Stimulated activated CD8-positive, alpha-beta memory T cell treated with anti-CD3 and anti-CD28 coated beads, Interleukin-15, amount 100 ng/mL, for 4 hours (primary cell): ENCODE data around the gene SOX12.

Source experiments
- DNase-seq, 2 donors: peaks; one replicate each; pipeline ENCODE4 v3.0.0-alpha.2; 2020; ENCODE audit warnings: low read depth in 2 of 2

Gene SOX12

DNA sequence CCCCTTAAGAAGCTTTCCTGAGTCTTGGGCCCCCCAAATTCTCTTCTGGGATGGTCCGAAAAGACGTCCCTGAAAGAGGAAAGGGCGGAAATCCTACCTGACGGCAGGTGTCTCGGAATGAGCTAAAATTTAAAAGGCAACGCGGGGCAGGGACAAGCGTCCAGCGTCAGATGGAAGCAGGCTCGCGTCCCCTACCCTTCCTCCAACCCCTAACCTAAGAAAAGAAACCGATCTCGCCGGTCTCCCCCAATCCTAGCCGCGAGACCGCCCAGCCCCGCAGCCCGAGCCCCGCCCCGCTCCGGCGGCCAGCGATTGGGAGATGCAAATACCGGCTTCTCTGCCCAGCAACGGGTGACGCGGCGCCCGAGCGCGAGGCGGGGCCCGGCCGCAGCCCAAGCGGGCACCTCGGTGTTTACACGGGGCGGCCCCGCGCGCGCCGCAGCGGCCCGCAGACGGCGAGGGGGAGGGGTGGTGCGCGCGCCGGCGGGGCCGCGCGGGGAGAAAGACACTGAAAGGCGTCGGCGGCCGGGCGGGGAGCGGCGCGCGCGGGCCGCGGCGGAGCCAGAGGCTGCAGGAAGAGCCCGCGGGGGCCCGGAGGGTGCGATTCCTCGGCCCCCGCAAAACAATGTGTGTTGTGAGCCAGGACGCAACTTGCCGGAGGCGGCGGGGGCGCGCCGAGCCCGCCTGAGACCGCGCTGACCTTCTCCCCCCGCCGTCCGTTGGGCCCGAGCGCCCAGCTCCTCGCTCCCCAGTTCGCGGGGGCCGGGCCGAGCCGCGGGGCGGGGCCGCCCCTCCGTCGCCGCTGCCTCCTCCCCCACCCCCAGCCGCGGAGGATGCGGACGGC lies at the start of gene SOX12:
TSS of gene SOX12 (plus strand) at position 508 of the 844 bp plus-strand sequence. CDS start 373 bp downstream, outside the sequence.
- DNase-seq, result peak; percentile 94 to 96

- DNase-seq, result no peak
Measured at GRCh38 chr20:275791-276190, 49.6 kb upstream of the SOX12 start.

DNA sequence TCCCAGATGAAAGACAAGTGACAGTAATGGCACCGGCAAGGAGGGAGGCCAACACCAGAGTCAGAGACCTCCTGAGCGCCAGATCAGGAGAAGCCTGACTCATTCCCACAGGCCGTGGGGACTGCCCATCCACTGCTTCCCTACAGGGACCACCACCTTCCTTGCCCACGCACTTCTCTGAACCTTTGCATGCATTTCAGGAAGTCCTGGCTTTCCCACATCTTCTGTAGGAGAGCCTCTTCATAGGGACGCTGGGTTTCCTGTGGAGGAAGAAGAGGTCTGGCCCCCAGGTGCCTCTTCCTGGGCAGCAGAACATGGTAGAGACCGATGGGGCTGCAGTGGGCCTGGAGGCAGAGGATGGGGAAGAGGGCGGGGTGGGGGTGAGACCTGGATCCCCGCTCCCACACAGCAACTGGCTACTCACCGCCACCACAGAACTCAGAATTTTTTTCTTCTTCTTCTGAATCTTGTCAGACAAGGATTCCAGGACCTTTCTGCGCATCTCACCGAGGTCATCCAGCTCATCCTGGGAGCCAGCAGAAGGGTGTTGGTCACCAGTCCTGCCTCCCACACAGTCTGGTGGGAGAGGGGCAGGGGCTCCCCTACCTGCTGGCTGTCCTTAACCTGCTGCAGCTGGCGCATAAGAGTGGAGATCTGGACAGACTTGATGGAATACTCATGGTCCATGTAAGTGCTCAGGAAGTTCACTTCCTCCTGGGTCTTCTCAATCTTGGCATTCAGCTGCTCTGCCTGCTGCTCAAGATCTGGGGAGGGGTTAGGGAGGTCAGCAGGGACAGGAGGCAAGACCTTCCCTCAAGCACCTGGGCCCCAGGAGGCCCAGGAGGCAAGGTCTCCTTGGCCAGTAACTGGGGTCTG lies 48.5 kb upstream of the SOX12 start:
- DNase-seq, result no peak

GRCh38 chr20:277496-277781 lies 47.9 kb upstream of the SOX12 start:
- no peak for DNase-seq

DNA sequence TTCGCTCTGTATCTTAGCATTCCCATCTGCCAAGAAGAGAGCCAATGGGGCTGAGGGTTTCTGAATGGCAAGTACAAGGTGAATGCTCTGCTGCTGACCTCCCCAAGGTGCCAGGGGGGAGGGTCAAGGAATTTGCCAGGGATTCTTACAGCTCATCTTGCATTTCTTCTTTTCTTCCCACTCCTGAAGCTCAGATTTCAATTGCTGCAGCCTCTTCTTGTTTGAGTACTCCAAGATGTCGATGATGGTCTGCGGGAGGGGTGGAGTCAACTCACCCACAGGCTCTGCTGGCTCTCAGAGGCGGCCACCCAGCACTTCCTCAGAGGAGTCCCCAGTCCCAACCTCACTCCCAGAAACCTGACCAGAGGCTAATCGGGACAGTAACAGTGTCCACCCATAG lies 47.2 kb upstream of the SOX12 start:
- DNase-seq, result no peak

GRCh38 chr20:278607-279571 lies 46.5 kb upstream of the SOX12 start:
- no peak for DNase-seq

DNA sequence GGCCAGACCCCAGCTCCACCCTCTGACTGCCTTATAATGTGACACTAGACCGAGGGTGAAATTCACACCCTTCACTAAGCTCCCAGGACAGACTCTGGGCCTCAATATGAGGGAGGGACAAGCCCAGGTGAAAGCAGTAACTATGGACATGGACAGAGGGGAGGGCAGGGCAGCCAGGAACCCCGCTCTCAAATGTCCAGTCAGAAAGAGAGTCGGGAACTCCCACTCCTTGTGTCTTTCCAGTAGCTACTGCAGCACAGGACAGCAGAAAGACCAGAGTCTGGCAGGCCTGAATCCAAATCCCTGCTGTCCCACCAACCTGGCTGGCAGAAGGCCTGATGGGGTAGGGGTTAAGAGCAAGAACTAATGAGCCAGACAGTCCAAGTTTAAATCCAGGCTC lies 41.2 kb upstream of the SOX12 start:
- no peak for DNase-seq

GRCh38 chr20:286508-286907 lies 38.8 kb upstream of the SOX12 start:
- no peak for DNase-seq

GRCh38 chr20:288956-289692 lies 36.2 kb upstream of the SOX12 start:
- DNase-seq, result no peak

DNA sequence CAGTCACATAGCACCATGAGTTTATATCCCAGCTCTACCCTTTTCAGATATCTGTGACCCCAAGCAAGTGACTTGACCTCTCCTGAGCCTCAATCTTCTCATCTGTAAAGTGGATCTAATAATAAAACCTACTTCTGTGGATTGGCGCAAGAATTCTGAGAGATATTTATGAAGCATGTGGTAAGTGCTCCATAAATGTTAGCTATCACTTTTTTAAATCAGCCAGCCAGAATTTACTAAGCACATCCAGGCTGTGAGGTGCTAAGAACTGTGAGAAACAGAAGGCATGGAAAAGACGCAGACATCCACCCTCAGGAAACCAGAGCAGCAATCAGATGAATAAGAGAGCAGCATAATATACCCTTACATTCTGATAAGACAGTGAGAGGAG lies 35.7 kb upstream of the SOX12 start:
- DNase-seq, result no peak

DNA sequence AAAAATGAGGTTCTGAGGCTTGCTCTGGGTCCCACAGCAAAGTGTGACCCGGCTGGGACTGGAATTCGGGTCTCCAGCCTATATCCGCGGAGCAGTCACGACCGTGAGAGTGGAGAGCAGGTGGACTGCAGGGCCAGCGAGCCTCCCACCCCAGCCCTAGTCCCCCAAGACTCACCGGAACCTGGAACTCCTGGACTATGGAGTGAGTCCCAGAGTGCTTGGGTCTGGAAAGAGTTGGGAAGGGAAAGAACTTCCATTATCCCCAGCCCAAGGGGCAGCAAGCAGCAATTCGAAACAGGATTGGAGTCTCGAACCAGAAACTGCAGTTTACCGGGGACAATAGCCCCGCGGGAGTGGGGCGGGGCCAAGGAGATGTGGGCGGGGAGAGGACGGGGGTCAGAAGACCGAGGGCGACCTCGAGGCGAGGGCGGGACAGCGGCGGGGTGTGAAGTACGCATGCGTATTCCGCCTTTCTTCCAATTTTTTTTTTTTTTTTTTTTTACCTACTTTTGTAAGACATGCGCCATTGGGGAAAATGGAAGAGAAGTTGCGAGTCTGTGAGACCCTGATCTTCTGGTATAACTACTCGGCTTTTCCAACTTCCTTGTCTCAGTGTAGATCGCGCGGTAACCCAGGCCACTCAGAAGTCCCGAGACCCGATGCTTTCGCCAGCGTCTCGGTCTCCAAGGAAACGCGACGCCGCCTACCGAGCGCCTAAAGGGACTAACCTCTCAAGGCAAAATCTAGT lies 35.1 kb upstream of the SOX12 start, which contains the start of gene C20orf96:
TSS of gene C20orf96 (minus strand) at position 667 of the 748 bp plus-strand sequence. CDS start at position 527, 140 bp downstream.
- peak; percentile 68 to 75 for DNase-seq

DNA sequence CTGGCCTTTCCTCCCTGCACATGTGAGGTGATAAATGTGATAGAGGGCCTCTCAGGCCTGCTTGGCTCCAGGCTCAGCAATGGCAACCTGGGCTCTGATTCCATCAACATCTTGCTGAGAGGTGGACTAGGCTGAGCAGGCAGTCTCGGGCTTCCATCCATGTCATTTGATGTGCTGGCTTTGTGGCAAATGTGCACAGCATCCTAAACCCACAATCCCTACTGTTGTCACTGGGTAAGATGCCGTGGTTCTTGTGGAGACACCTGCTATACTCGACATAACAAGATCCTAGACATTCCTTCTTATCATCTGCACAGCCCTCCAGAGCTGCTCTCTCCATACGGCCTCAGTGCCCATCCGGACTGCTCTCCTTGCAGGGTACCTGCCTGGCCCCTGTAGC lies 30.8 kb upstream of the SOX12 start:
- DNase-seq, result no peak

DNA sequence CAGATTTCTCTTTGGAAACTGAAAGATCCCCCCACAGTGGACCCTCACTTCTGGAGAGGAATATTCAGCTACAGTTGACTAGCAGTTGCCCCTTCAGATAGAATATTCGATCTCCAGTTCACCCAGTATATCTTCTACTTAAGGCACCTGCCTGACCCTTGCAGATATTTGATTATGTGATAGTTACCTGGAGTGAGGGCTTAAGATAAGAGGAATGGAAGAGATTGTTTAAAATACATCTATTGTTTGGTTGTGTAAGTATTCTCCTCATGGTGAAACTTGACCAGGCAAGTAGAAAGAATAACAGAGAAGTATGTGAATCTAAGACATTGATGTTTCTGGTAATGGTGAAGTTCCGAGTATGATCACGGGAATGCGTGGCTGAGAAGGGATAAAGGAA lies 29.5 kb upstream of the SOX12 start:
- no peak for DNase-seq

GRCh38 chr20:297098-297924 lies 28.0 kb upstream of the SOX12 start, which contains the start of gene ZCCHC3:
ZCCHC3 (plus strand) TSS chr20:297570; CDS start chr20:297587, 17 bp downstream.
- peak; percentile 64 to 69 for DNase-seq

GRCh38 chr20:297925-298775 lies 27.2 kb upstream of the SOX12 start:
- peak in 1 of 2 donors; percentile 10 for DNase-seq

- DNase-seq, result no peak
Measured at GRCh38 chr20:298776-299391, 26.5 kb upstream of the SOX12 start.

DNA sequence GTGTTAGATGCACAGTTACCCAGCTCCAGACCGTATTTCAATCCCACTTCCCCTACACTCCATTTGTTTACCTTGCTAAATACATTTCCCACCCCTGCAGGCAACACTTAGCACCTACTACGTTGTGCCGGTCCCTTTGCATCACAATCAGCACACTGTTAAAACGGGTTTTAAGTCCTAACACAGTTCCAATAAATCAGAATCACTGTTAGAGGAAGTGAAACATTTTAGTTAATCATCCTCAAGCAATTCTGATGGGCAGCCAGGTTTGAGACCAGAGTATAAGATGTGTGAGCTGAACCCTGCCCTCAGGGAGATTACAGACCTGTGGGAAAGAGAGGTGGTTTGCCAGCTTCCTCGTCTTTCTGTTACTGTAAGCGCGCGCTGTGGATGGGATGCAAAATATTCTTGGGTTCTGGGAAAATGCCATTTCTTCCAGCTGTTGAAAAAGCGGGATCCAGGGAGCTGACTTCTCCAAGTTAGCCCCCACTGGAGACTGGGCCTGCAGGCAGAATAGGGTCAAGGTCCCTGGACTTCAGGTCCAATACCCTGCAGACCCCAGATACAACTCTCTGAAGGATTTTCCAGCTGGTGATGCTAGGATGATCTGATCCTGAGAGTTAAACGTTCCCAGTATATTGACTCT lies 24.9 kb upstream of the SOX12 start:
- DNase-seq, result no peak
